MM.1S (cell line): ENCODE results near the gene IMMP2L.

Experiments
- CTCF ChIP-seq: fragments of 300-600 bp; sonication (generic); IDR thresholded peaks from 2 replicates; pipeline ENCODE4 v1.5.1; 2016; ENCODE audit warnings: antibody characterized with exemption, low read length, mixed read lengths
- EZH2phosphoT487 ChIP-seq: fragments of 300-600 bp; sonication (generic); IDR thresholded peaks from 2 replicates; pipeline ENCODE4 v1.6.1; 2018; ENCODE audit warnings: antibody characterized with exemption, low read length

GRCh38 chr7:111460695-111461094, 101.6 kb downstream of the IMMP2L start:
- TF ChIP-seq CTCF: no peak
- TF ChIP-seq EZH2phosphoT487: no peak
